K562 (cell line): ENCODE data around the gene LYZL6.

Experiments
- ARID1B ChIP-seq: fragments of 450-650 bp; IDR thresholded peaks from 2 replicates; pipeline ENCODE4 v1.6.1; 2016; ENCODE audit warnings: antibody characterized with exemption, mild to moderate bottlenecking, inconsistent platforms
- CBFB ChIP-seq: sonication (generic); formaldehyde crosslinking; IDR thresholded peaks from 2 replicates; pipeline ENCODE4 v1.4.0; 2020; ENCODE audit warnings: mild to moderate bottlenecking, missing genetic modification reagents
- CBX8 ChIP-seq: fragments of 200-600 bp; sonication (generic); IDR thresholded peaks from 2 replicates; pipeline ENCODE4 v1.6.1; 2012; ENCODE audit warnings: borderline replicate concordance, mixed run types, low read depth, mild to moderate bottlenecking, moderate library complexity, mixed read lengths, low read length, control low read depth, inconsistent platforms; ENCODE audit not compliant: poor library complexity, severe bottlenecking; ENCODE audit errors: extremely low read depth
- CTCF ChIP-seq, 3 experiments: IDR thresholded peaks in 2 of 3; conservative IDR thresholded peaks in 1 of 3; 2 replicates each; pipeline ENCODE4 v1.5.1; 2011 to 2012; ENCODE audit warnings: low read length in 3 of 3, mild to moderate bottlenecking in 3 of 3, control low read depth in 2 of 3, improper control_type of control experiment in 1 of 3, inconsistent platforms in 1 of 3, low read depth in 1 of 3, mixed read lengths in 1 of 3, moderate library complexity in 1 of 3; ENCODE audit not compliant: insufficient read depth in 2 of 3
- HNRNPH1 ChIP-seq: fragments of 200-400 bp; formaldehyde crosslinking; optimal IDR thresholded peaks from 2 replicates; pipeline ENCODE3; 2017; ENCODE audit warnings: low read depth, mild to moderate bottlenecking, low read length, moderate library complexity
- POLR2A ChIP-seq: fragments of 450-650 bp; conservative IDR thresholded peaks from 2 replicates; pipeline ENCODE4 v1.6.1; 2016
- POLR2G ChIP-seq: fragments of 200-400 bp; formaldehyde crosslinking; IDR thresholded peaks from 2 replicates; pipeline ENCODE4 v1.6.1; 2017; ENCODE audit warnings: low read depth, mild to moderate bottlenecking, antibody characterized with exemption, low read length, moderate library complexity
- RBBP5 ChIP-seq: fragments of 200-600 bp; sonication (generic); IDR thresholded peaks from 2 replicates; pipeline ENCODE4 v1.6.1; 2012; ENCODE audit warnings: borderline replicate concordance, mild to moderate bottlenecking, low read length, control low read depth, inconsistent platforms; ENCODE audit not compliant: insufficient read depth, poor library complexity, severe bottlenecking
- STAT5A ChIP-seq: IDR thresholded peaks from 2 replicates; pipeline ENCODE4 v1.6.1; 2012; ENCODE audit warnings: low read length, inconsistent platforms, borderline replicate concordance
- TF ChIP-seq, protein P1 (sequence below): IDR thresholded peaks from 2 replicates; pipeline ENCODE4 v1.6.1; 2016; ENCODE audit warnings: missing genetic modification characterization, missing compliant biosample characterization

GRCh38 chr17:35894206-35894605 lies 49.3 kb downstream of the LYZL6 start:
- TF ChIP-seq POLR2A (no peak), ARID1B (no peak), POLR2G (no peak), HNRNPH1 (no peak), STAT5A (no peak), RBBP5 (no peak), CBX8 (no peak), CBFB (no peak), CTCF (IDR thresholded peaks at IDR 0.05 in 2 of 3, conservative IDR thresholded peaks at IDR 0.05 in 1 of 3; ENCODE audit: insufficient read depth in 2 of 3, low read depth in 1 of 3, low read length in 3 of 3) (no peak)
- TF ChIP-seq, protein P1, sequence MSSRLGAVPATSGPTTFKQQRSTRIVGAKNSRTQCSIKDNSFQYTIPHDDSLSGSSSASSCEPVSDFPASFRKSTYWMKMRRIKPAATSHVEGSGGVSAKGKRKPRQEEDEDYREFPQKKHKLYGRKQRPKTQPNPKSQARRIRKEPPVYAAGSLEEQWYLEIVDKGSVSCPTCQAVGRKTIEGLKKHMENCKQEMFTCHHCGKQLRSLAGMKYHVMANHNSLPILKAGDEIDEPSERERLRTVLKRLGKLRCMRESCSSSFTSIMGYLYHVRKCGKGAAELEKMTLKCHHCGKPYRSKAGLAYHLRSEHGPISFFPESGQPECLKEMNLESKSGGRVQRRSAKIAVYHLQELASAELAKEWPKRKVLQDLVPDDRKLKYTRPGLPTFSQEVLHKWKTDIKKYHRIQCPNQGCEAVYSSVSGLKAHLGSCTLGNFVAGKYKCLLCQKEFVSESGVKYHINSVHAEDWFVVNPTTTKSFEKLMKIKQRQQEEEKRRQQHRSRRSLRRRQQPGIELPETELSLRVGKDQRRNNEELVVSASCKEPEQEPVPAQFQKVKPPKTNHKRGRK (tag), result no peak
